ENCODE measurements around the gene ABCA8.
"Not testable (repeated sequence)": the region's sequence is repeated elsewhere in the genome, so short reads cannot be mapped to it uniquely, and the experiment has no call there.

ABCA8 gene

GRCh38 chr17:68824185-68824584, 131.0 kb downstream of the ABCA8 start:
- DNase-seq (ENCODE audit: low read depth in 2 of 2), result not testable (repeated sequence)

GRCh38 chr17:68822719-68823289, 132.4 kb downstream of the ABCA8 start:
- DNase-seq (ENCODE audit: low read depth in 2 of 2), result no peak

- no peak for DNase-seq (ENCODE audit: low read depth in 2 of 2)
Measured at GRCh38 chr17:68821860-68822696, 133.1 kb downstream of the ABCA8 start.

GRCh38 chr17:68820825-68821481, 134.2 kb downstream of the ABCA8 start:
- DNase-seq (ENCODE audit: low read depth in 2 of 2), result no peak

- DNase-seq (ENCODE audit: low read depth in 2 of 2), result no peak
Measured at GRCh38 chr17:68820476-68820824, 134.7 kb downstream of the ABCA8 start.

- DNase-seq (ENCODE audit: low read depth in 2 of 2), result no peak
Measured at GRCh38 chr17:68819465-68819864, 135.7 kb downstream of the ABCA8 start.
